A549 (cell line): Measurements from ENCODE around the gene C2CD2. TPM values are rescaled to one million over a fixed set of nuclear protein-coding genes. Genes with fewer than 3 reads are reported as not detected.

Experiments
- ATAC-seq, 2 experiments: fragments of 200-7000 bp in 1 of 2; fragments of >200 bp in 1 of 2; cut with Nextera tagmentation in 1 of 2; cut with Tn5 transposase in 1 of 2; 3 replicates each; pipeline versions ENCODE4 v1.8.0 to v1.9.1; 2018 to 2020; ENCODE audit warnings: mild to moderate bottlenecking in 1 of 2, moderate library complexity in 1 of 2
- CTCF ChIA-PET: fragments of 300-600 bp; sonication (Branson Sonifier 250); formaldehyde crosslinking; extraction: SDS; loops from one replicate; lab custom pipeline; 2021; ENCODE audit warnings: antibody characterized with exemption, inconsistent platforms; lab: Yijun Ruan, JAX
- POLR2A ChIA-PET: fragments of 350-600 bp; formaldehyde crosslinking; extraction: SDS; loops from one replicate; lab custom pipeline; 2021; ENCODE audit warnings: antibody characterized with exemption, inconsistent platforms; lab: Yijun Ruan, JAX
- DNase-seq, 2 experiments: peaks; one replicate each; pipeline versions ENCODE4 v3.0.0 to v3.0.0-alpha.2; 2011 to 2016; ENCODE audit warnings: low read depth in 1 of 2, low spot score in 1 of 2
- FAIRE-seq: peaks from 2 replicates; lab custom pipeline; 2011; peaks lifted over from hg19 to GRCh38; lab: Jason Lieb, UNC
- H3K27ac ChIP-seq, 2 experiments: fragments of >200 bp; sonication (Bioruptor Twin); formaldehyde crosslinking; 3 replicates each; pipeline ENCODE4 v1.5.1; 2016 to 2017
- H3K4me1 ChIP-seq: fragments of >200 bp; sonication (Bioruptor Twin); formaldehyde crosslinking; 3 replicates; pipeline ENCODE4 v1.6.1; 2016
- H3K4me2 ChIP-seq: fragments of >200 bp; sonication (Bioruptor Twin); formaldehyde crosslinking; 3 replicates; pipeline ENCODE4 v1.6.1; 2016
- H3K4me3 ChIP-seq: fragments of >200 bp; sonication (Bioruptor Twin); formaldehyde crosslinking; 3 replicates; pipeline ENCODE4 v1.5.1; 2016
- H3K9me3 ChIP-seq: fragments of >200 bp; sonication (Bioruptor Twin); formaldehyde crosslinking; 3 replicates; pipeline ENCODE4 v1.6.1; 2016
- ATOH8 ChIP-seq: fragments of 250-450 bp; sonication (Bioruptor Pico); IDR thresholded peaks from 2 replicates; pipeline ENCODE4 v1.5.0; 2020; ENCODE audit warnings: low read depth, mild to moderate bottlenecking, moderate library complexity
- BHLHE40 ChIP-seq: IDR thresholded peaks from 2 replicates; pipeline ENCODE4 v1.6.1; 2012; ENCODE audit warnings: low read depth, low read length, inconsistent platforms
- CBX8 ChIP-seq: fragments of 200-600 bp; sonication (generic); IDR thresholded peaks from 2 replicates; pipeline ENCODE4 v1.6.1; 2016
- EHF ChIP-seq: fragments of 250-450 bp; sonication (Bioruptor Pico); IDR thresholded peaks from 2 replicates; pipeline ENCODE4 v1.5.0; 2020; ENCODE audit warnings: mild to moderate bottlenecking
- EHMT2 ChIP-seq: fragments of 200-600 bp; sonication (generic); IDR thresholded peaks from 2 replicates; pipeline ENCODE4 v1.6.1; 2016; ENCODE audit warnings: antibody characterized with exemption, low read depth, mild to moderate bottlenecking, moderate library complexity
- ELK1 ChIP-seq: fragments of 150-350 bp; IDR thresholded peaks from 2 replicates; pipeline ENCODE4 v1.6.1; 2014; ENCODE audit warnings: low read depth, mild to moderate bottlenecking, low read length
- ESRRA ChIP-seq: fragments of 150-350 bp; IDR thresholded peaks from 2 replicates; pipeline ENCODE4 v1.6.1; 2014; ENCODE audit warnings: mild to moderate bottlenecking, low read length, borderline replicate concordance
- GATA3 ChIP-seq: IDR thresholded peaks from 2 replicates; pipeline ENCODE4 v1.6.1; 2012; ENCODE audit warnings: borderline replicate concordance
- KDM1A ChIP-seq: fragments of 200-600 bp; sonication (generic); IDR thresholded peaks from 2 replicates; pipeline ENCODE4 v1.6.1; 2016; ENCODE audit warnings: low read depth, mild to moderate bottlenecking
- MYC ChIP-seq: IDR thresholded peaks from 2 replicates; pipeline ENCODE4 v1.6.1; 2012; ENCODE audit warnings: mild to moderate bottlenecking, inconsistent platforms, low read length, improper control_type of control experiment, borderline replicate concordance
- NPAS2 ChIP-seq: fragments of 250-450 bp; sonication (Bioruptor Pico); IDR thresholded peaks from 2 replicates; pipeline ENCODE4 v1.8.0; 2022; ENCODE audit warnings: mild to moderate bottlenecking, moderate library complexity, borderline replicate concordance
- NR3C1 ChIP-seq: fragments of >200 bp; sonication (Bioruptor Twin); formaldehyde crosslinking; IDR thresholded peaks from 3 replicates; pipeline ENCODE4 v1.6.1; 2017
- PHF8 ChIP-seq: fragments of 200-600 bp; sonication (generic); IDR thresholded peaks from 2 replicates; pipeline ENCODE4 v1.6.1; 2016; ENCODE audit warnings: low read depth, mild to moderate bottlenecking, antibody characterized with exemption, moderate library complexity, borderline replicate concordance
- POLR2A ChIP-seq: IDR thresholded peaks from 2 replicates; pipeline ENCODE4 v1.6.1; 2012; ENCODE audit warnings: mild to moderate bottlenecking, low read length
- POLR2AphosphoS2 ChIP-seq: conservative IDR thresholded peaks from 2 replicates; pipeline ENCODE4 v1.6.1; 2012; ENCODE audit warnings: low read length, improper control_type of control experiment, inconsistent platforms
- RAD21 ChIP-seq, 2 experiments: fragments of >200 bp in 1 of 2; sonication (Bioruptor Twin) in 1 of 2; formaldehyde crosslinking in 1 of 2; IDR thresholded peaks in 1 of 2; conservative IDR thresholded peaks in 1 of 2; 2 replicates in 1 of 2; 3 replicates in 1 of 2; pipeline ENCODE4 v1.6.1; 2012 to 2018; ENCODE audit warnings: inconsistent platforms in 1 of 2
- RCOR1 ChIP-seq: fragments of 150-350 bp; IDR thresholded peaks from 2 replicates; pipeline ENCODE4 v1.6.1; 2014; ENCODE audit warnings: antibody characterized with exemption, low read length, low read depth
- SMC3 ChIP-seq: fragments of >200 bp; sonication (Bioruptor Twin); formaldehyde crosslinking; IDR thresholded peaks from 3 replicates; pipeline ENCODE4 v1.6.1; 2018; ENCODE audit warnings: inconsistent platforms
- TP53 ChIP-seq: fragments of 250-450 bp; sonication (Bioruptor Pico); IDR thresholded peaks from 2 replicates; pipeline ENCODE4 v1.5.0; 2021; ENCODE audit warnings: mild to moderate bottlenecking, moderate library complexity
- USF2 ChIP-seq: fragments of 450-650 bp; IDR thresholded peaks from 2 replicates; pipeline ENCODE4 v1.6.1; 2014; ENCODE audit warnings: antibody characterized with exemption
- ZC3H11A ChIP-seq: fragments of 450-650 bp; IDR thresholded peaks from 2 replicates; pipeline ENCODE4 v1.6.1; 2014; ENCODE audit warnings: antibody characterized with exemption, mild to moderate bottlenecking
- ZFP36 ChIP-seq: fragments of 450-650 bp; IDR thresholded peaks from 2 replicates; pipeline ENCODE4 v1.6.1; 2014; ENCODE audit warnings: borderline replicate concordance; ENCODE audit not compliant: partially characterized antibody
- ZSCAN20 ChIP-seq: fragments of 250-450 bp; sonication (Bioruptor Pico); IDR thresholded peaks from 2 replicates; pipeline ENCODE4 v1.8.0; 2022; ENCODE audit warnings: mild to moderate bottlenecking, moderate library complexity
- WGBS: methylation state at CpG from one replicate; pipeline ENCODE4 v1.1.6; 2017; ENCODE audit errors: missing lambda C conversion rate; 5-methylcytosine and 5-hydroxymethylcytosine counted together
- polyA plus RNA-seq, 4 experiments: library from polyadenylated mRNA; depleted of rRNA in 3 of 4; stranded (reverse); fragments of >200 nt; fragmentation: RNase III in 1 of 4; extraction: RNeasy Plus Mini Kit Qiagen cat#74134 plus additional on column Dnase treatment in 1 of 4; gene quantifications; 2 replicates in 3 of 4; 3 replicates in 1 of 4; pipeline ENCODE4 v1.2.3, GENCODE V29; 2011 to 2017

Gene C2CD2
- polyA plus RNA-seq, 2 of the 4 experiments (the other 2 are of a cell fraction), result 7.0 to 13.5 TPM

GRCh38 chr21:41907496-41908258 lies 46.1 kb downstream of the C2CD2 start:
- no peak overlapping the region for H3K4me3 ChIP-seq
- CTCF ChIA-PET, result no interaction called here
- no peak overlapping the region for H3K27ac ChIP-seq
- H3K4me1 ChIP-seq, result no peaks in the 10 kb centered on the region
- no peak overlapping the region for H3K4me2 ChIP-seq
- POLR2A ChIA-PET, result no interaction called here
- DNase-seq (no peak), ATAC-seq (no peak), FAIRE-seq (no peak)
- TF ChIP-seq RAD21 (conservative IDR thresholded peaks at IDR 0.05 in 1 of 2, IDR thresholded peaks at IDR 0.05 in 1 of 2) (no peak), KDM1A (no peak), EHMT2 (no peak), ATOH8 (no peak), RCOR1 (no peak), SMC3 (no peak), PHF8 (no peak), NR3C1 (no peak), ESRRA (no peak)
- H3K9me3 ChIP-seq, result no peaks in the 10 kb centered on the region
- 89% methylated on average over 30 of the region's 36 CpGs for WGBS

GRCh38 chr21:41906770-41907169 lies 47.0 kb downstream of the C2CD2 start:
- 96% methylated on average over 14 of the region's 14 CpGs for WGBS
- Histone ChIP-seq H3K4me1 (no peaks in the 10 kb centered on the region), H3K27ac (no peak overlapping the region), H3K4me3 (no peak overlapping the region), H3K9me3 (no peaks in the 10 kb centered on the region), H3K4me2 (no peak overlapping the region)
- ChIA-PET CTCF (no interaction called here), POLR2A (no interaction called here)
- no peak for DNase-seq
- FAIRE-seq, result no peak
- TF ChIP-seq BHLHE40, result no peak
- no peak for TF ChIP-seq USF2
- no peak for TF ChIP-seq ZFP36
- no peak for TF ChIP-seq POLR2A
- TF ChIP-seq GATA3, result no peak
- no peak for TF ChIP-seq POLR2AphosphoS2
- TF ChIP-seq ZC3H11A, result no peak
- no peak for TF ChIP-seq CBX8
- TF ChIP-seq NPAS2 (CRISPR knock-in tag), result no peak
- TF ChIP-seq ELK1, result no peak
- no peak for TF ChIP-seq EHF (CRISPR knock-in tag)
- TF ChIP-seq ZSCAN20 (CRISPR knock-in tag), result no peak
- no peak for TF ChIP-seq MYC
- no peak for TF ChIP-seq TP53 (CRISPR knock-in tag)
- no peak for TF ChIP-seq EHMT2
- ATAC-seq, result no peak
